ENCODE measurements around the gene SELENOO. TPM values are rescaled to one million over a fixed set of nuclear protein-coding genes. Genes with fewer than 3 reads are reported as not detected.

The SELENOO gene
- total and polyA plus RNA-seq, 4 experiments from 2014 or later: 2.0 to 34.8 (median 20.2) TPM

- Mint-ChIP-seq H3K9me3 (peaks cover 0 to 2% (median 0%) of the 10 kb centered on the region in 8 donors), H3K27me3 (peaks cover 24% of the 10 kb centered on the region in 2 donors), H3K4me1 (peaks cover 0 to 8% (median under 1%) of the 10 kb centered on the region in 4 donors), H3K36me3 (no peaks in the 10 kb centered on the region), H3K27ac (no peak overlapping the region), H3K4me3 (peak overlapping the region in 1 of 8 donors; percentile 17)
- ChIA-PET POLR2A (ENCODE audit: partially characterized antibody) (no interaction called here), CTCF (ENCODE audit: partially characterized antibody) (no interaction called here)
- Histone ChIP-seq H3K4me3 (ENCODE audit: low read length in 2 of 2) (no peak overlapping the region), H3K27ac (ENCODE audit: low read depth, low read length) (no peak overlapping the region), H3K9me3 (ENCODE audit: control insufficient read depth in 1 of 2, low read length in 2 of 2) (no peaks in the 10 kb centered on the region), H3K4me1 (ENCODE audit: insufficient read depth, low read length) (no peaks in the 10 kb centered on the region), H3K36me3 (ENCODE audit: insufficient read depth, low read length) (no peaks in the 10 kb centered on the region), H3K27me3 (ENCODE audit: insufficient read depth, low read length) (peaks cover 9% of the 10 kb centered on the region)
- intact Hi-C loops (cut with micrococcal nuclease): no loop called here
- DNase-seq: no peak
Measured at GRCh38 chr22:50169774-50170341, 31.0 kb upstream of the SELENOO start.

GRCh38 chr22:50170453-50171318 is 30.1 kb upstream of the SELENOO start, which contains the start of gene PANX2:
Gene PANX2, plus strand, starts transcription at chr22:50170731. Its CDS starts 0 bp downstream, at chr22:50170731.
- no peak within 1 kb of the TSS for H3K27ac ChIP-seq (ENCODE audit: low read depth, low read length)
- no peaks in the 10 kb centered on the region for H3K36me3 ChIP-seq (ENCODE audit: insufficient read depth, low read length)
- Mint-ChIP-seq H3K36me3 (no peaks in the 10 kb centered on the region), H3K27me3 (peaks cover 21 to 24% of the 10 kb centered on the region in 2 donors), H3K9me3 (peaks cover 0 to 2% (median 0%) of the 10 kb centered on the region in 8 donors), H3K27ac (no peak within 1 kb of the TSS), H3K4me3 (peak within 1 kb of the TSS; percentile 50 to 77 (median 70)), H3K4me1 (peaks cover 0 to 8% (median under 1%) of the 10 kb centered on the region in 4 donors)
- ChIA-PET CTCF (ENCODE audit: partially characterized antibody) (no interaction called here), POLR2A (ENCODE audit: partially characterized antibody) (interaction anchor here (1.0 kb wide), 1 partner anchor 17 kb away, joined by 4 read pairs; no protein-coding TSS in a partner anchor)
- DNase-seq: no peak
- H3K9me3 ChIP-seq (ENCODE audit: control insufficient read depth in 1 of 2, low read length in 2 of 2): no peaks in the 10 kb centered on the region
- no peak within 1 kb of the TSS for H3K4me3 ChIP-seq (ENCODE audit: low read length in 2 of 2)
- intact Hi-C loops (cut with micrococcal nuclease): no loop called here
- peaks cover 9% of the 10 kb centered on the region for H3K27me3 ChIP-seq (ENCODE audit: insufficient read depth, low read length)
- no peaks in the 10 kb centered on the region for H3K4me1 ChIP-seq (ENCODE audit: insufficient read depth, low read length)

- POLR2A ChIA-PET (ENCODE audit: partially characterized antibody): interaction anchor here (1.0 kb wide), 1 partner anchor 16 kb away, joined by 4 read pairs; no protein-coding TSS in a partner anchor
- no peaks in the 10 kb centered on the region for H3K36me3 ChIP-seq (ENCODE audit: insufficient read depth, low read length)
- no peak overlapping the region for H3K27ac ChIP-seq (ENCODE audit: low read depth, low read length)
- H3K4me3 Mint-ChIP-seq: peak overlapping the region; percentile 50 to 77 (median 70)
- intact Hi-C loops (cut with micrococcal nuclease): no loop called here
- peaks cover 0 to 2% (median 0%) of the 10 kb centered on the region in 8 donors for H3K9me3 Mint-ChIP-seq
- no peaks in the 10 kb centered on the region for H3K9me3 ChIP-seq (ENCODE audit: control insufficient read depth in 1 of 2, low read length in 2 of 2)
- no peak overlapping the region for H3K4me3 ChIP-seq (ENCODE audit: low read length in 2 of 2)
- H3K27me3 ChIP-seq (ENCODE audit: insufficient read depth, low read length): peaks cover 9% of the 10 kb centered on the region
- CTCF ChIA-PET (ENCODE audit: partially characterized antibody): no interaction called here
- H3K36me3 Mint-ChIP-seq: no peaks in the 10 kb centered on the region
- H3K27me3 Mint-ChIP-seq: peaks cover 21 to 24% of the 10 kb centered on the region in 2 donors
- H3K4me1 Mint-ChIP-seq: peaks cover 0 to 8% (median under 1%) of the 10 kb centered on the region in 4 donors
- no peak for DNase-seq
- no peaks in the 10 kb centered on the region for H3K4me1 ChIP-seq (ENCODE audit: insufficient read depth, low read length)
- no peak overlapping the region for H3K27ac Mint-ChIP-seq
Measured at GRCh38 chr22:50171319-50171964, 29.4 kb upstream of the SELENOO start.

- H3K27me3 Mint-ChIP-seq: peaks cover 21 to 24% of the 10 kb centered on the region in 2 donors
- intact Hi-C loops (cut with micrococcal nuclease): no loop called here
Measured at GRCh38 chr22:50171965-50172421, 28.8 kb upstream of the SELENOO start.

GRCh38 chr22:50173311-50173982 is 27.4 kb upstream of the SELENOO start:
- Histone ChIP-seq H3K27ac (ENCODE audit: low read depth, low read length) (no peak overlapping the region), H3K9me3 (ENCODE audit: control insufficient read depth in 1 of 2, low read length in 2 of 2) (no peaks in the 10 kb centered on the region), H3K4me3 (ENCODE audit: low read length in 2 of 2) (no peak overlapping the region), H3K36me3 (ENCODE audit: insufficient read depth, low read length) (no peaks in the 10 kb centered on the region), H3K4me1 (ENCODE audit: insufficient read depth, low read length) (no peaks in the 10 kb centered on the region), H3K27me3 (ENCODE audit: insufficient read depth, low read length) (peaks cover 9% of the 10 kb centered on the region)
- peaks cover 0 to 2% (median 0%) of the 10 kb centered on the region in 8 donors for H3K9me3 Mint-ChIP-seq
- DNase-seq: no peak
- ChIA-PET CTCF (ENCODE audit: partially characterized antibody) (no interaction called here), POLR2A (ENCODE audit: partially characterized antibody) (interaction anchor here (1.5 kb wide), 1 partner anchor 17 kb away, joined by 4 read pairs; no protein-coding TSS in a partner anchor)
- H3K4me3 Mint-ChIP-seq: no peak overlapping the region
- intact Hi-C loops (cut with micrococcal nuclease): no loop called here
- H3K36me3 Mint-ChIP-seq: no peaks in the 10 kb centered on the region
- H3K27me3 Mint-ChIP-seq: peaks cover 18% of the 10 kb centered on the region in 2 donors
- no peak overlapping the region for H3K27ac Mint-ChIP-seq
- peaks cover 0 to 8% (median under 1%) of the 10 kb centered on the region in 4 donors for H3K4me1 Mint-ChIP-seq

More at GRCh38 chr22:50171965-50172421, 28.8 kb upstream of the SELENOO start:
- Mint-ChIP-seq H3K9me3 (peaks cover 0 to 2% (median 0%) of the 10 kb centered on the region in 8 donors), H3K27ac (peak overlapping the region in 1 of 7 donors; percentile 24), H3K4me1 (peaks cover 0 to 8% (median under 1%) of the 10 kb centered on the region in 4 donors), H3K4me3 (peak overlapping the region in 4 of 8 donors; percentile 27 to 49 (median 43)), H3K36me3 (no peaks in the 10 kb centered on the region)
- DNase-seq: no peak
- CTCF ChIA-PET (ENCODE audit: partially characterized antibody): no interaction called here
- Histone ChIP-seq H3K4me3 (ENCODE audit: low read length in 2 of 2) (no peak overlapping the region), H3K36me3 (ENCODE audit: insufficient read depth, low read length) (no peaks in the 10 kb centered on the region), H3K27ac (ENCODE audit: low read depth, low read length) (no peak overlapping the region), H3K9me3 (ENCODE audit: control insufficient read depth in 1 of 2, low read length in 2 of 2) (no peaks in the 10 kb centered on the region), H3K27me3 (ENCODE audit: insufficient read depth, low read length) (peaks cover 9% of the 10 kb centered on the region), H3K4me1 (ENCODE audit: insufficient read depth, low read length) (no peaks in the 10 kb centered on the region)
- POLR2A ChIA-PET (ENCODE audit: partially characterized antibody): interaction anchor here (1.5 kb wide), 1 partner anchor 19 kb away, joined by 4 read pairs; no protein-coding TSS in a partner anchor

GRCh38 chr22:50173983-50174355 is 26.8 kb upstream of the SELENOO start:
- CTCF ChIA-PET (ENCODE audit: partially characterized antibody): no interaction called here
- no peak for DNase-seq
- Mint-ChIP-seq H3K4me3 (no peak overlapping the region), H3K9me3 (no peaks in the 10 kb centered on the region), H3K4me1 (peaks cover 0 to 5% (median under 1%) of the 10 kb centered on the region in 4 donors), H3K27me3 (peaks cover 13 to 14% of the 10 kb centered on the region in 2 donors), H3K27ac (no peak overlapping the region), H3K36me3 (no peaks in the 10 kb centered on the region)
- Histone ChIP-seq H3K4me3 (ENCODE audit: low read length in 2 of 2) (no peak overlapping the region), H3K36me3 (ENCODE audit: insufficient read depth, low read length) (no peaks in the 10 kb centered on the region), H3K27me3 (ENCODE audit: insufficient read depth, low read length) (peaks cover 4% of the 10 kb centered on the region), H3K9me3 (ENCODE audit: control insufficient read depth in 1 of 2, low read length in 2 of 2) (no peaks in the 10 kb centered on the region), H3K4me1 (ENCODE audit: insufficient read depth, low read length) (no peaks in the 10 kb centered on the region), H3K27ac (ENCODE audit: low read depth, low read length) (no peak overlapping the region)
- POLR2A ChIA-PET (ENCODE audit: partially characterized antibody): no interaction called here
- intact Hi-C loops (cut with micrococcal nuclease): no loop called here

Measured in CD4-positive, alpha-beta memory T cell (primary cell).